Midbrain (tissue), 1 donor: ENCODE data around the gene CELSR3.

Experiments
- DNase-seq: peaks from one replicate; lab custom pipeline; 2025; lab: John Stamatoyannopoulos, UW

CELSR3 gene

DNA sequence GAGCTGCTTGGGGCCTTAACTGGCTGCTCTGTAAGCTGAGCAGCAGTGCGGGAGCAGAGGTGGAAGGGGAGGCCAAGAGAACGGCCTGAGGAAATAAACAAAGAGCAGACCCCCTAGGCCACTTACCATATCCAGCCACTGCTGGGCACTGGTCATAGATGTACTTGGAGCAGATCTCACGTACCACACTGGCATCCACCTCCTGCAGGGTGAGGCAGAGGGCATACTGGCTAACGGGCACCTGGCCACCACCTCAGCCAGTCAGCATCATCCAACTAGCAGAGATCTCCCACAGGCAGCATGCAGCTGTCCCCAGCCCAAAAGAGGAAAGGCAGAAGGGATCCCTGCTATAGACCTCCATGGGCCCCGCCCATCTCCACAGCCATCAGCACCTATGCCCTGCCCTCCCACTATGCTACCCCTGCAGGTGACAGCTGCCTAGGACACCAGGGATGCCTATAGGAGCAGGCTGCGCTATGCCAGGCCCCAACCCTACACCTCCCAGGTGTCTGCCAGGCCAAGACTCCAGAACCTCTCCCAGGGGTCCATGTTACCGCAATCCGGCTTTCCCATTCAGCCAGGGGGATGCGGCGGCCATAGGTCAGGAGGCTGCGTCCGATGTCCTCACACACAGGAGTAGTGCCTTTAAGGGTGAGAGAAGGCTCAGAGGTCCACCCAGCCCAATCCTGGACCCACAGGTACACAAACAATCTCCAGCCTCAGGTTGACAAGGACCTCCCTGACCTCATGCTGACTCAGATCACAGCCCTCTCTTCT is 63.0 kb downstream of the CELSR3 start:
- no peak for DNase-seq

- DNase-seq = no peak
Measured at GRCh38 chr3:48599077-48599501, 63.6 kb downstream of the CELSR3 start.

DNA sequence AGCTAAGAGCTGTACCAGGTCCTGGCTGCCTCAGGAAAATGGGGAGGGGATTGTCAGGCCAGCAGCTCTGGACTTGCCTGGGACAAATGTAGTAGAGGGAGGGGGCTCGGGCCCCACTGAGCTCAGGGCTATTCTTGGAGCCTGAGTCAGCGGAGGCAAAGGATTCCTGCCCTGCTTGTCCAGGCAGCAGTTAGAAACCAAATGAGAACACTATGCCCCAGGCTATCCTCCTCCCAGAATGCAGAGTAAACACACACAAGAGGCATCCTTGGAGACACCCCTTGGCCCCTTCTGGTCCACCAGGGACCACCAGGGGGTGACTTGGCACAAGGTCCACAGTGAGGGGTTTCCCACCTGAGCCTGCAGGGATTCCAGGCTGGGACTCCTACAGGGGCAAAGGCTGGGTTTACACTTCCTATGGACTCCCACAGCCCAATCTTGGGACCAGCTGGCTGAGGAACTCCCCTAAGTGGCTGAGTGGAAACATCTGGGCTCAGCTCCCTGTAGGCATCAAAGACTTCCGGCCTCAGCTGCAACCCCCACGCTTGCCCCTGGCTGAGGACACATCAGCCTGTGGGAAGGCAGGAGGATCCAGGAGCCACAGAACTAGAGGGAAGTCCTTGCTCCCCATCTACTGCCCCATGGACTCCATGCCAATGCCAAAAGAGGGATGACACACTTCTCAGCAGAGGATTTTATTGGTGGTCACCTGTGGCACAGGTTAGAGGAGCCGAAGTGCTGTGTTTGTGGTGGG is 64.2 kb downstream of the CELSR3 start:
- no peak for DNase-seq

DNA sequence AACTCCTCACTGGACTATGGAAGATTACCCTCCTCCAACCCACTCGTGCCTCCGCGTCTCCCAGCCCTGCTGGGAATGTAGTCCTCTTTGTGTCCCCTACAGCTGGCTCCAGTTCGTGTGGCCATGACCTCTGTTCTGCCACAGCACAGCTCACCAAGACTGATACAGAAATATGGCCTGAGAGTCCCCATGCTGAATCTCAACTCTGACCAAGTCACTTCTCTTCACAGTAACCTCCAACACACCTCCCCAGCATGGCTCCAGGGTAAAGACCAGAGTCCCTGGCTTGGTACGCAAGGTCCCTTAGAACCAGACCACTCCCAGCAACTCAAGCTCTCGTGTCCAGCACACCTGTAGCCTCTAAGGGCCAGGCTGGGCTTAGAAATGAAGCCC is 65.3 kb downstream of the CELSR3 start:
- no peak for DNase-seq

GRCh38 chr3:48596676-48597407 is 65.8 kb downstream of the CELSR3 start:
- no peak for DNase-seq

DNA sequence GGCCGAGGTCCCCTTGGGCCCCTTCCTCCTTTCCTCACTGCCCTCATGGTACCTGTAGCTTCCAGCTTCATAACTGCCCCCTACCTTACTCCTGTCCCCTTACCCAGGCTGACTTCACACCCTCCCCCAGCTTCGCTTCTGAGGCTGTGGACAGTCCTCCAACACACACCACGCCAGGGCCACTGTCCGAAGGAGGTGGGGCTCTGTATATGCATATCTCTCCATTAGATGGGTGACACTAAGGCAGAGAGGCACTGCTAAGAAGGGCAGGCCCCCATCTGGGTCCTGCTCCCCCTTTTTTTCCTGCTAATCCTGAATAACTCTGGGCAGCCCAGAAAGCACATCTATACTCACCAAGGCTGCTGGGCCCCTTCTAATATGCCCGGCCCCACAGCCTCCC is 66.5 kb downstream of the CELSR3 start:
- DNase-seq = no peak

- no peak for DNase-seq
Measured at GRCh38 chr3:48595526-48596121, 67.1 kb downstream of the CELSR3 start.

GRCh38 chr3:48595075-48595525 is 67.6 kb downstream of the CELSR3 start, which contains the start of gene COL7A1:
TSS of gene COL7A1 (minus strand) at chr3:48595329. CDS start at chr3:48595159, 170 bp downstream.
- DNase-seq = no peak

- no peak for DNase-seq
Measured at GRCh38 chr3:48594417-48595049, 68.2 kb downstream of the CELSR3 start.

- no peak for DNase-seq
Measured at GRCh38 chr3:48593337-48593736, 69.3 kb downstream of the CELSR3 start.

DNA sequence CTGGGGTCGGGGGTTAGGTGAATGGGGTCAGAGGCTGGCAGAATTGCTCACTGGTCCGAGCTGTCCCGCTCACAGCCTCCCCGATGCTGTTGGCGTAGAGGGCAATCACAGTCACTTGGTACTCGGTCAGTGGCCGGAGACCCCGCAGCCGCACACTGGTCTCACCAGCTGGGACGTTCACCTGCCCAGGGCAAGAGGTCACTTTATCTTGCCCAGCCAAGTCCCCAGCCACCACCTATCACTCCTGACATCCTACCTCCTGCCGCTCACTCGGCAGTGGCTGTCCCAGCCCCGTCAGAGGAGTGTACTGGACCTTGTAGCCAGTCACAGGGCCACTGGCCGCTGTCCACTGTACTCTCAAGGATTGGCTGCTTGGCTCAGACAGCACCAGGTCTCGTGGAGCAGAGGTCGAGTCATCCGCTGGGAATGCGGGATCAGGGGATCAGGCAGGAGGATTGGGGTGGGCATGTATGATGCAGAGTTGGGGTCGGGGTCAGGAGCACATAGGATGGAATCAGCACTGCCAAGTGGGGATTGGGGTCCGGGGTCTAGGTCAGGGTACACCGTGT is 70.1 kb downstream of the CELSR3 start:
- no peak for DNase-seq

- DNase-seq = no peak
Measured at GRCh38 chr3:48591886-48592518, 70.7 kb downstream of the CELSR3 start.

DNA sequence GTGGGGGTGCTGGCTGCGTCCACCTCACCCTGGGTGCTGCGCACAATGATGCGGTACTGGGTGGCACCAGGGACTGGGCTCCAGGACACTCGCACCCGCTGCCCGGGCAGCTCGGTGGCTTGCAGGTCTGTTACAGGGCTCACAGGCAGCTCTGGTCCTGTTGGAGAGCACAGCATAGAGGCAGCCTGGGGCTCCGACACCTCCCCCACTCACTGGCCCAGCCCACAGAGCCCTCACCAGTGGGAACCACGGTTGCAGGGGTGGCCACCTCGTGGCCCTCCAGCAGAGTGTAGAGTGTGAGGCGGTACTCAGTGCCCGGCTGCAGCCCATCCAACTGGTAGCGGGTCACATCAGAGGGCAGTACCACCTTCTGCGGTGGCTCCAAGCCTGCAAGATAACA is 71.2 kb downstream of the CELSR3 start:
- DNase-seq = no peak

GRCh38 chr3:48588230-48588629 is 74.5 kb downstream of the CELSR3 start:
- no peak for DNase-seq

GRCh38 chr3:48587686-48588085 is 75.0 kb downstream of the CELSR3 start:
- DNase-seq = no peak
